HG02588 (cell line): ENCODE data around the gene LRCH1.
"Not testable (repeated sequence)": the region's sequence is repeated elsewhere in the genome, so short reads cannot be mapped to it uniquely, and the experiment has no call there.

Source experiments
- ATAC-seq: cut with Tn5 transposase; IDR thresholded peaks from one replicate; pipeline ENCODE4 v1.9.1; 2021; ENCODE audit warnings: mild to moderate bottlenecking, moderate library complexity; ENCODE audit not compliant: unreplicated experiment

Gene LRCH1, protein sequence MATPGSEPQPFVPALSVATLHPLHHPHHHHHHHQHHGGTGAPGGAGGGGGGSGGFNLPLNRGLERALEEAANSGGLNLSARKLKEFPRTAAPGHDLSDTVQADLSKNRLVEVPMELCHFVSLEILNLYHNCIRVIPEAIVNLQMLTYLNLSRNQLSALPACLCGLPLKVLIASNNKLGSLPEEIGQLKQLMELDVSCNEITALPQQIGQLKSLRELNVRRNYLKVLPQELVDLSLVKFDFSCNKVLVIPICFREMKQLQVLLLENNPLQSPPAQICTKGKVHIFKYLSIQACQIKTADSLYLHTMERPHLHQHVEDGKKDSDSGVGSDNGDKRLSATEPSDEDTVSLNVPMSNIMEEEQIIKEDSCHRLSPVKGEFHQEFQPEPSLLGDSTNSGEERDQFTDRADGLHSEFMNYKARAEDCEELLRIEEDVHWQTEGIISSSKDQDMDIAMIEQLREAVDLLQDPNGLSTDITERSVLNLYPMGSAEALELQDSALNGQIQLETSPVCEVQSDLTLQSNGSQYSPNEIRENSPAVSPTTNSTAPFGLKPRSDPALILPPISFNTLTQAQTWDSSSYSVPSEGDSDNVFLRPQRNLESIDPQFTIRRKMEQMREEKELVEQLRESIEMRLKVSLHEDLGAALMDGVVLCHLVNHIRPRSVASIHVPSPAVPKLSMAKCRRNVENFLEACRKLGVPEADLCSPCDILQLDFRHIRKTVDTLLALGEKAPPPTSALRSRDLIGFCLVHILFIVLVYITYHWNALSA

GRCh38 chr13:46552889-46553520 lies at the start of gene LRCH1:
Gene LRCH1 (plus strand): TSS chr13:46553170. CDS start chr13:46553397, 227 bp downstream.
- ATAC-seq: peak; percentile 59

DNA sequence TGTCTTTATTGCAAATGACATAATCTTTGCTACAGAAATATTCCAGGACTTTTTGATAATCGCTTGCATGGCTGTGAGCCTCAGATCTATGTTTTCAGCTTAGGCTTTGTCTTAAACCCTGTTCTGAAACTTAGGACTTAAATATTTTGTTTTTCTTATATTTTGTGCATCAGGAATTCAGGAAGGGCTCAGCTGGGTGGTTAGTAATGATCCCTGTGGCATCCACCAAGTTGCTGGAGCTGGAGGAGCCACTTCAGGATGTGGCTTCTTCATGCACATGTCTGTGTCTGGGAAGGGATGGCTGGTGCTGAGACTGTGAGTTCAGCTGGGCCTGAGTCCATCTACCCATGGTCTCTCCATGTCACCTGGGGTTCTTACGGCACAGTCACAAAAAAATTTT lies 48.9 kb upstream of the LRCH1 start:
- ATAC-seq: no peak

DNA sequence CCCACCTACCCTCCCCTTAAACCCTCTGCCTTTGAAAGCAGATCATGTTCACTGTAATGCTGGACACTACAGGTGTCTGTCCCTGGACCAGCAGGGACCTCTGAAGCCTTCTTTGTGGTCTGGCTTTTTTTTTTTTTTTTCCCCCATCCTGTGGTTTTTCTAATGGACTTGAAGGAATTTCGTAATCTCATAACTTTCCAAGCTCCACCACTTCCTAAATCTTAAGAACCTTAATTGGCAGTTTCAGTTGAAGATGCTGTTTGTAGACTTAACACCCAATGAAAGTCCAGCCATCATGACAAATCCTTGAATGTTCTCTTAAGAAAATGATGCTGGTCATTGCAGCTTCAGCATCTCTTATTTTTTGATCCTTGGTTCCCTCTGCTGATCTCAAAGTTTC lies 45.0 kb upstream of the LRCH1 start:
- ATAC-seq: no peak

- no peak for ATAC-seq
Measured at GRCh38 chr13:46509981-46510380, 43.0 kb upstream of the LRCH1 start.

DNA sequence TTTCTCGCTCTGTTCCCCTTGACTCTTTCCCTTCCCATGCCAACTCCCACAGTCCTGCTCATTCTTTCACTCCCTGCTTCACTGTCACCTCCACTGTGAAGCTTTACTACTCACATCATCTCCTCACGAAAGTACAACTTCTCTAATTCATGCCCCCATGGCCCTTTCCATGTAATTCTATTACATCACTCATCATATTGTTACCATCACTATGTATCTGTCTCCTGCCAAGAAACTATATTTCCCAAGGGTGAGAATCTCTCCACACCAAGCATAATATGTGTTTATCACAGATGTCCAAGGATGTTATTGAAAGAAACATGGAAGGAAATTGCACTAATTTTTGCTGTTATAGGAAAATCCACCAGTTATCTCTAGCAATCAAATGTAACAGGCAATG lies 37.2 kb upstream of the LRCH1 start:
- ATAC-seq: no peak

- no peak for ATAC-seq
Measured at GRCh38 chr13:46516599-46517338, 36.2 kb upstream of the LRCH1 start.

DNA sequence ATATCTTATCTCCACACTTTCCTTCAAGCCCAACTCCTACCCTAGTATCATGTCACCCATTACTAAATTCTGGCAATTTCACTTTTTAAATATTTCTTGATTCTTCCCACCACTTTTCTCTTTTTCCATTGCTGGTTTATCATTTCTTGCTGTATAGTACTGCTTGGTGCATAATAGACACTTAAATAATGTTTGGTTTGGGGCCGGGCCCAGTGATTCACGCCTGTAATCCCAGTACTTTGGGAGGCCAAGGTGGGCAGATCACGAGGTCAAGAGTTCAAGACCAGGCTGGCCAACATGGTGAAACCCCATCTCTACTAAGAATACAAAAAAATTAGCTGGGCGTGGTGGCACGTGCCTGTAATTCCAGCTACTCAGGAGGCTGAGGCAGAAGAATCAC lies 35.2 kb upstream of the LRCH1 start:
- not testable (repeated sequence) for ATAC-seq

- ATAC-seq: no peak
Measured at GRCh38 chr13:46519182-46519581, 33.8 kb upstream of the LRCH1 start.

DNA sequence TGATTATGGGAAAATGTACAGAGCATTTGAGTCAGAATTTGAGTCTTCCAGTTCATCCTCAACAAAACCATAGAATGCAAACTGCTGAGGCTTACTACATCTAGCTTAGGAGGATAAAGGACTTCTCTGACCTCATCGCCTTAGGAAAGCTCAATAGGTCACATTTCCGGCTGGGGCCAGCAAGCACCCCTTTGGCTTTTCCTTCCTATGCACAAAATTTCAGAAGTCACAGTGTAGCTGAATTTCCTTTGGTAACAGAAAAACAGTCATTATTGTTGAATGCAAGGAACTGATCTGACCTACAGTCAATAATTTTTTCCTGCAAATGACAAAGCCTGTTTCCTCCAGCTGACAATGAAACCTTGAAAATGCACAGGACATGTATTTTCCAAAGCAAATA lies 32.8 kb upstream of the LRCH1 start:
- no peak for ATAC-seq

- no peak for ATAC-seq
Measured at GRCh38 chr13:46521486-46521885, 31.5 kb upstream of the LRCH1 start.

DNA sequence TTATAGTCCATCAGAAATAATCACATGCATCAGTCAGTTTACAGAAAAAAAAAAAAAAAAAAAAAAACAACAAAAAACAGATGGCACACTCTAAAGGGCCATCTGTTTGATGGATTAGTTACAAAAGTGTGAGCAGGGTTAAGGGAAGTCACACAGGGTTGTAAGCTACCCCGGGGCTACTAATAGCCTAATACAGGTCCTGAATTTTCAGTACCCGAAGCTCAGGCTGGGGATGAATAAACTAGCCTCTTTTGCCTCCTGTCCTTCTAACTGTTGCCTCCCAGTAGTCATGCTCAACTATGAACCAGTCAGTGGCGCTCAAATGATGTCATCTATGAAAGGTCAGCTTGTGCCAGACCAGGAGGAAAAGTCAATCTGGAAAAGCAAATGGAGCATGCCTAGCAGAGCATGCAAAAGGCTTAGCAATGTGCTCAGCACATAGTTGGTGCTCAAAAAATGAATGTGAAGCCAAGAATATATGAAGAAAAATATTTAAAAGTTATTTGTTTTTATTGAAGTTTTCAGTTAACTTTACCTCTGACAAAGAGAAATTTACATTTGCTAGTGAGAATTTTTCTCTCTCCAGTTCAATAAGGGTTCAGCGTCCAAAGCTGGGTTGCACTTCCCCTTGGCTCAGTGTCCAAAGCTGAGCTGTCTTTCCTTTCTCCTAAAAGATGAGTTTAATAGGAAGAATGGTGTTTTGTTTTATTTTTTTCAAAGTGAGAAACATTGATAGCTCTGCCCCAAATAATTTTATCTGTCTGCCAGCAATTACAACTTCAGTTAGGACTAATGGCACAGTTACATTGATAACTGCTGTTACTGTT lies 30.8 kb upstream of the LRCH1 start:
- no peak for ATAC-seq

- no peak for ATAC-seq
Measured at GRCh38 chr13:46522748-46523030, 30.3 kb upstream of the LRCH1 start.

DNA sequence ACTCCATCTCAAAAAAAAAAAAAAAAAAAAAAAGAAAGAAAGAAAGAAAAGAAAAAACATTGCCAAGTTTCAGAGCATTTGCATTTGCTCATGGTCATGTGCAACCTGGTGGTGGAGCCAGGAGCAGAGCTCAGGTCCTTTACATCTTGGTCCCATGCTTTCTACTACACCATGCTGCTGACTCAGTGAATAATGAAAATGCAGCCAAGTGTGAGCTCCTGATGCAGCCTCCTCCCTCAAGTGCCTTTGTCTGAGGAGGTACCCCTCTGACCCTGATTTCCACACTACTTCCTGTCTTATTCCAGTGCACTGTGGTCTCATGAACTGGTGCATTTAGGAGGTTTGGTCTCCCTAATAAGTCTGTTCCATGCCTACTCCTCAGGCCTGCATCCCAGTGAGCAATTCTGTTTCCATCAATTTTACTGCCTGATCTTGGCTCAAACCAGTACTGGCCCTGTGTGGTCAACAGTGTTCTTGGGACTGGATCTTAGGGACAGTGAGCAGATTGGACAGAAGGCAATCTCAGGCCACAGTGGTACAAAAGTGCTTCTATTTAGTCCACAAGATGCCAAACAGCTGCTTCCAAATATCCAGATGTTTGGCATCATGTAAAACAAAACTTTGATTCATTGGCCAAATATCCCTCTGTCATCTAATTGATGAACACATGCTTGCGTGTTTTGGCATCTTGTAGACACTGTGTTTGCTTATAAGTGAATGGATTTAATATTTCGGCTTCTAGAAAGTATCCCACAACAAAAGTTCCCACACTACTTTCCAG lies 28.8 kb upstream of the LRCH1 start:
- no peak for ATAC-seq

GRCh38 chr13:46526100-46526735 lies 26.8 kb upstream of the LRCH1 start:
- no peak for ATAC-seq

DNA sequence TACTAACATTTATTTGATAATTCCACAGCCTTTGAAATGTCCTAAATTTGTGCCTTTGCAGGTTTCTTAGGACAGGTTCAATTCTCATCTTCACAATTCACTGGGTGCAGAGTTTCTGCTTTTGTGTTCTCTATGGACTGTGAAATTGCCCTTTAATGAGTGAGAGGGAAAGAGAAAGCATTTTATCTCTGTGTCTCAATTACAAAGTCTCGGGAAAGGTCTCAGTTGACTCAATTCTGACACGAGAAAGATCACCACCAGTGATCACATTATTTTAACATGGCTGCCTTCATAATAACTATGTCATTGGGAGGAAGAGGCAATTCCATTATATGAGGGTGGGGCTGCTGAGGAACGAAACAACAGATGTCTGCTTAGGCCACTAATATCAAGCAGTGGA lies 26.2 kb upstream of the LRCH1 start:
- no peak for ATAC-seq

GRCh38 chr13:46527237-46527636 lies 25.7 kb upstream of the LRCH1 start:
- no peak for ATAC-seq

- no peak for ATAC-seq
Measured at GRCh38 chr13:46529216-46529919, 23.6 kb upstream of the LRCH1 start.

DNA sequence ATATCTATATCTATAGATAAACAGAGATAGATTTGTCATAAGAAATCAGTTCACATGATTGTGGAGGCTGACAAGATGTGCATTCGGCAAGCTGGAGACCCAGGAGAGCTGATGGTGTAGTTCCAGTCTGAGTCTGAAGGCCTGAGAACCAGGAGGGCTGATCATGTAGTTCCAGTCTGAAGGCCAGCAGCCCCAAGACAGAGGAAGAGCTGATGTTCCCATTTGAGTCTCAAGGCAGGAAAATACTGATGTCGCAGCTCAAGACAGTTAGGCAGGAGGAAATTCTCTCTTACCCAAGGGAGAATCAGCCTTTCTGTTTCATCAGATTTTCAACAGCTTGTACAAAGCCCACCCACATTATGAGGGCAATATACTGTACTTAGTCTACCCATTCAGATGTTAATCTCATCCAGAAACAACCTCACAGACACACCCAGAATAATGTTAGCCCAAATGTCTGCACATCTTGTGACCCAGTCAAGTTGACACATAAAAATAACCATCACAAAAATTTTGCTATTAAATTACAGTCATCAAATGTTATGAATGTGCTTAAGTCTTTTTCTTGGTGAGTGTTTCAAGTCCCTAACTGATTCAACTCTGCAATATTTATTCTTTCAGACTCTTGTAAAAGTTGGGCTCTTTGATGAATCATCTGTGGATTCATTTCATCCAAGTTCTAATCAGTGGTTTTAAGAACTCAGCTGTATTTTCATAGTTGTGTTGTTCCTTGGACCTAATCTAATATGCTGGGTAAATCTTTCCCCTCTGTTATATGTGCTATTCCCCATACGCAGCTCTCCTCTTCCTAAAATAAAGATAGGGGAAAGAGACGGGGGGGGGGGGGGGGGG lies 22.7 kb upstream of the LRCH1 start:
- no peak for ATAC-seq
